DOHH2 (cell line): ENCODE results near the gene FAM32A.

Source experiments
- H3F3A ChIP-seq: fragments of 200-600 bp; sonication (generic), shearing (Covaris generic); 2 replicates; pipeline ENCODE4 v1.6.0; 2016; ENCODE audit warnings: antibody characterized with exemption, mild to moderate bottlenecking; ENCODE audit not compliant: control insufficient read depth, insufficient read depth
- H3K27ac ChIP-seq: fragments of 200-600 bp; sonication (generic); 2 replicates; pipeline ENCODE4 v1.5.1; 2014; ENCODE audit warnings: low read depth, mild to moderate bottlenecking, low read length, moderate library complexity
- H3K27me3 ChIP-seq: fragments of 200-600 bp; sonication (generic); 2 replicates; pipeline ENCODE4 v1.6.1; 2014; ENCODE audit warnings: mild to moderate bottlenecking, low read length, mixed read lengths; ENCODE audit not compliant: control insufficient read depth
- H3K36me3 ChIP-seq: fragments of 200-600 bp; sonication (generic); 2 replicates; pipeline ENCODE4 v1.6.1; 2014; ENCODE audit warnings: mild to moderate bottlenecking, low read length, moderate library complexity, mixed read lengths; ENCODE audit not compliant: control insufficient read depth
- H3K4me1 ChIP-seq: fragments of 200-600 bp; sonication (generic); 2 replicates; pipeline ENCODE4 v1.6.1; 2014; ENCODE audit warnings: mild to moderate bottlenecking, low read length, mixed read lengths; ENCODE audit not compliant: control insufficient read depth
- H3K4me2 ChIP-seq: fragments of 200-600 bp; sonication (generic); 2 replicates; pipeline ENCODE4 v1.6.0; 2014; ENCODE audit warnings: mild to moderate bottlenecking, low read length, moderate library complexity
- H3K4me3 ChIP-seq: fragments of 200-600 bp; sonication (generic); 2 replicates; pipeline ENCODE4 v1.5.1; 2014; ENCODE audit warnings: mild to moderate bottlenecking, low read length, mixed read lengths
- H3K79me2 ChIP-seq: fragments of 200-600 bp; sonication (generic); 2 replicates; pipeline ENCODE4 v1.6.1; 2014; ENCODE audit warnings: mild to moderate bottlenecking, low read length, mixed read lengths; ENCODE audit not compliant: control insufficient read depth
- H3K9me2 ChIP-seq: fragments of 200-600 bp; sonication (generic); replicated peaks from 2 replicates; pipeline ENCODE4 v1.6.1; 2014; ENCODE audit warnings: mild to moderate bottlenecking, low read length, mixed read lengths; ENCODE audit not compliant: control insufficient read depth
- H3K9me3 ChIP-seq: fragments of 200-600 bp; sonication (generic); 2 replicates; pipeline ENCODE4 v1.6.1; 2014; ENCODE audit warnings: antibody characterized with exemption, low read length, mixed read lengths; ENCODE audit not compliant: control insufficient read depth, insufficient read depth
- H4K20me1 ChIP-seq: fragments of 200-600 bp; sonication (generic); 2 replicates; pipeline ENCODE4 v1.6.0; 2014; ENCODE audit warnings: low read depth, mild to moderate bottlenecking, antibody characterized with exemption, low read length, moderate library complexity; ENCODE audit not compliant: control insufficient read depth, insufficient read depth
- EZH2phosphoT487 ChIP-seq: fragments of 200-600 bp; sonication (generic); IDR thresholded peaks from 2 replicates; pipeline ENCODE4 v1.6.1; 2017; ENCODE audit warnings: borderline replicate concordance, mild to moderate bottlenecking, antibody characterized with exemption, low read length, moderate library complexity, mixed read lengths
- TF ChIP-seq, protein P1 (sequence below): fragments of 200-600 bp; sonication (generic); IDR thresholded peaks from one replicate; pipeline ENCODE4 v1.5.1; 2014; ENCODE audit warnings: antibody characterized with exemption, mild to moderate bottlenecking, low read depth, low read length; ENCODE audit not compliant: poor library complexity, severe bottlenecking

FAM32A gene

DNA sequence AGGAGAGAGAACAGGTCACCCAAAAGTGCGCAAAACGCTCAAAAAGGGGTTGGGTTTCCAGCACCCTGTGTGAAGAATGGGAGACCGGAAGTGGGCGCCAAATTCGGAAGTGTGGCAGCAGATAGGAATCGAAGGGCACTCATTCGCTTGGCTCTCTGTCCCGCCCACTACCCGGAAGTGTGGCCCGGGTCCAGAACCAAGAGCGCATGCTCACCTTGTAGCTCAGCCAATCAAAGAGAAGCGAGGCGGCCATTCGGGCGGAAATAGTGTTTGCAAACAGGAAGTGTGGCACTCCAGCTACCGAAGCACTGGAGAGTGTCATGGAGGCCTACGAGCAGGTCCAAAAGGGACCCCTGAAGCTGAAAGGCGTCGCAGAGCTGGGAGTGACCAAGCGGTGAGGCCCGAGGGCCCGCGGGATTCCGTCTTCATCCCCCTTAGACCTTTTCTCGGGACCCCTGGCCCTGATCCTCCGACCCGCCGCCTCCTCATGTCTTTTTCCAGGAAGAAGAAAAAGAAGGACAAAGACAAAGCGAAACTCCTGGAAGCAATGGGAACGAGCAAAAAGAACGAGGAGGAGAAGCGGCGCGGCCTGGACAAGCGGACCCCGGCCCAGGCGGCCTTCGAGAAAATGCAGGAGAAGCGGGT lies at the start of gene FAM32A:
Gene FAM32A (plus strand): TSS at position 288 of the 645 bp plus-strand sequence. CDS start 33 bp downstream, at position 321.
- Histone ChIP-seq H3F3A (0 out of 2 replicates have a peak, but pooled peaks cover 4% of the 10 kb centered on the region), H3K4me1 (peaks cover 34% of the 10 kb centered on the region), H3K4me2 (peak within 1 kb of the TSS; percentile 83), H3K79me2 (peaks cover 29% of the 10 kb centered on the region), H3K27ac (peak within 1 kb of the TSS; percentile 54), H3K9me2 (no peaks in the 10 kb centered on the region), H3K9me3 (no peaks in the 10 kb centered on the region), H3K4me3 (peak within 1 kb of the TSS; percentile 96), H3K27me3 (no peaks in the 10 kb centered on the region), H4K20me1 (no peaks in the 10 kb centered on the region), H3K36me3 (peaks cover 35% of the 10 kb centered on the region)
- TF ChIP-seq, protein P1, sequence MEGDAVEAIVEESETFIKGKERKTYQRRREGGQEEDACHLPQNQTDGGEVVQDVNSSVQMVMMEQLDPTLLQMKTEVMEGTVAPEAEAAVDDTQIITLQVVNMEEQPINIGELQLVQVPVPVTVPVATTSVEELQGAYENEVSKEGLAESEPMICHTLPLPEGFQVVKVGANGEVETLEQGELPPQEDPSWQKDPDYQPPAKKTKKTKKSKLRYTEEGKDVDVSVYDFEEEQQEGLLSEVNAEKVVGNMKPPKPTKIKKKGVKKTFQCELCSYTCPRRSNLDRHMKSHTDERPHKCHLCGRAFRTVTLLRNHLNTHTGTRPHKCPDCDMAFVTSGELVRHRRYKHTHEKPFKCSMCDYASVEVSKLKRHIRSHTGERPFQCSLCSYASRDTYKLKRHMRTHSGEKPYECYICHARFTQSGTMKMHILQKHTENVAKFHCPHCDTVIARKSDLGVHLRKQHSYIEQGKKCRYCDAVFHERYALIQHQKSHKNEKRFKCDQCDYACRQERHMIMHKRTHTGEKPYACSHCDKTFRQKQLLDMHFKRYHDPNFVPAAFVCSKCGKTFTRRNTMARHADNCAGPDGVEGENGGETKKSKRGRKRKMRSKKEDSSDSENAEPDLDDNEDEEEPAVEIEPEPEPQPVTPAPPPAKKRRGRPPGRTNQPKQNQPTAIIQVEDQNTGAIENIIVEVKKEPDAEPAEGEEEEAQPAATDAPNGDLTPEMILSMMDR: no peak
- TF ChIP-seq EZH2phosphoT487: no peak

DNA sequence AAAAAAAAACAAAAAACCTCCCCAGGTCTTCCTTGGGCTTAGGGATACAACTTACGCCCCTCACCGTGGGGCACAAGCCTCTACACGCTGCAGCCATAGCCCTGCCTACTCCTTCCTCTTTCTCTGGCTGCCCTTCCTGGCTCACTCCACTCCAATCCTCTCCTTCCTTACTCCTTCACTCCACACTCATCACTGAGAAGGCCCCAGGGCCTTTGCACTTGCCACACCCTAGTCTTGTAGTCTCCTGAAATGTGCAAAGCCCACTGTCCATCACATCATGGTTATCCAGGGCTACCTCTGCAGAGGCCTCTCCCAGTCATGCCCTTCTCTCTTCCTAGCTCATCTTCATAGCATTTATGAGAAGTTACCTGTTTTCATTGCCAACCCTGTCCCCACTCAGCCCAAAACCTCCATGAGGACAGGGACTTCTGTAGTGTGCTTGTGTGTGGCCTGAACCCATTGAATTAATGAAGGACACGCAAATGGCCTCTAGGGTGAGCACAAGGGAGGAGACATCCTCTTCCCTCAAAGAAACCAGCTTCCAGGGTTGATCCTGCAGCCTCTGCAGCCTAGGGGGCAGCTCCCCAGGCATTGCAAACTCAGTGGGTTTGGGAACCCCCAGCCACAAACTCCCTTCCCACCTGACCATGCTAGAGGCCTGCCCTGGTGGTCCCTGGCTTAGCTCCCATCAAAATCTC lies 49.6 kb upstream of the FAM32A start:
- TF ChIP-seq, protein P1: no peak
- no peak for TF ChIP-seq EZH2phosphoT487
- Histone ChIP-seq H3K79me2 (no peaks in the 10 kb centered on the region), H3K27ac (no peak overlapping the region), H4K20me1 (0 out of 2 replicates have a peak, but pooled peaks cover 3% of the 10 kb centered on the region), H3F3A (peaks cover 7% of the 10 kb centered on the region), H3K9me2 (no peaks in the 10 kb centered on the region), H3K4me3 (no peak overlapping the region), H3K27me3 (no peaks in the 10 kb centered on the region), H3K9me3 (no peaks in the 10 kb centered on the region), H3K36me3 (peaks cover 37% of the 10 kb centered on the region), H3K4me1 (peaks cover 18% of the 10 kb centered on the region), H3K4me2 (no peak overlapping the region)

DNA sequence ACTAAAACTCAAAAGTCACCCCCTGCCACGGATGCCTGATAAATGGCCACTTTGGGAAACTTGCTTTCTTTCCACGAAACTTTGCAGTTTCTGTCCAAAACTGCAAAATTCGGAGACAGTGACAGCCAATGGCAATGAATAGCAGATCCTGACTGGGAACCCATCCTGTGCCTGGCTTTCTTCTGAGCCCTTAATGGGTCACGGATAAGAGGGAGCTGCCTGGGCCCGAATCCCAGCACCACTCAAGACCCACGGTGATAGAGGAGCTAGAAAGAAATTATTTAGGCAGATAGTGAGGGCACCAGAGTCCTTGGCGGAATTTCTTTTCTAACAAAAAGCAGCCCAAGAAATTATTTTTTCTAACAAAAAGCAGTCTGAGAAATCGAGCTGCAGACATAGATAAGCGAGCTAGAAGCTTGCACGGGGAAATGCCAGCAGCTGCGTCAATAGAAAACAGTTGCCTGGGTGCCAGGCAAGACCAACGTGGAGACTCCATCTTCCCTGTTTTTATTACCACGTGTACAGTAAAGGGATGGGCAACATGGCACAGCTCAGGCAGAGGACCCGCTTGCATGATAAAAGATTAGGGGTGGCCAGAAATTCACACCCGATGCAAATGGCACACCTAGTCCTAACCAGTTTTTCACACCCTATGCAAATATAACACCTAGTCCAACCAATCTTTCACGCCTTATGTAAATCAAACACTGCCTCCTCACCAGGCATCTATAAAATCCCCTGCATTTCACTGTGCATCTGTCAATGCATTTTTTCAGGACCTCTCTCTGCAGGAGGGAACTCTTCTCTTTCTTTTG lies 48.8 kb upstream of the FAM32A start:
- TF ChIP-seq, protein P1: no peak
- no peak for TF ChIP-seq EZH2phosphoT487
- Histone ChIP-seq H3K4me1 (peaks cover 26% of the 10 kb centered on the region), H3F3A (peaks cover 8% of the 10 kb centered on the region), H3K4me3 (no peak overlapping the region), H3K4me2 (0 out of 2 replicates have a peak overlapping the region, but pooled peaks have one; percentile 10), H4K20me1 (0 out of 2 replicates have a peak, but pooled peaks cover 3% of the 10 kb centered on the region), H3K27me3 (no peaks in the 10 kb centered on the region), H3K9me2 (no peaks in the 10 kb centered on the region), H3K27ac (no peak overlapping the region), H3K9me3 (no peaks in the 10 kb centered on the region), H3K79me2 (no peaks in the 10 kb centered on the region), H3K36me3 (peaks cover 32% of the 10 kb centered on the region)
